GM12892 (cell line): ENCODE measurements around the gene LMTK2.

Experiments
- POLR2A ChIP-seq: IDR thresholded peaks from 2 replicates; pipeline ENCODE4 v1.6.1; 2011; ENCODE audit warnings: low read depth, low read length, control low read depth
- POLR2AphosphoS5 ChIP-seq: IDR thresholded peaks from 2 replicates; pipeline ENCODE4 v1.6.1; 2011; ENCODE audit warnings: low read depth, low read length, control low read depth
- TAF1 ChIP-seq: IDR thresholded peaks from 2 replicates; pipeline ENCODE4 v1.6.1; 2011; ENCODE audit warnings: low read depth, mild to moderate bottlenecking, control low read depth, low read length, borderline replicate concordance

- TF ChIP-seq POLR2A (no peak), POLR2AphosphoS5 (no peak), TAF1 (no peak)
Observed at GRCh38 chr7:98192781-98193457, 86.3 kb downstream of the LMTK2 start.
